Measurements from ENCODE around the gene C22orf42.
"Not testable (repeated sequence)": the region's sequence is repeated elsewhere in the genome, so short reads cannot be mapped to it uniquely, and the experiment has no call there.

Gene C22orf42

DNA sequence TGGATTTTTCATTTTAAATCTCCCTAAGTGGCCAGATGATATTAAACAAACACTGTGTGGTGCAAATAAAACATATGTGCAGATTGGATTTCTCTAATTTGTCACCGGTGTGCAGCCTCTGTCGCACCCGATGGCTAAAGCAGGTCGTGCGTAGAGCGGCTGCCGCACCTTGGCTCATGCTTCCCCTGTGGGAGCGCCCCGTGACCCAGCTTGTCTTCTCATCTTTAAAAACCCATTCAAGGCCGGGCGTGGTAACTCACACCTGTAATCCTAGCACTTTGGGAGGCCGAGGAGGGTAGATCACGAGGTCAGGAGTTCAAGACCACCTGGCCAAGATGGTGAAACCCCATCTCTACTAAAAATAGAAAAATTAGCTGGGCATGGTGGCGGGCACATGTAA lies 24.3 kb downstream of the C22orf42 start:
- not testable (repeated sequence) for DNase-seq (ENCODE audit: low read depth)

GRCh38 chr22:32132783-32133182 lies 26.3 kb downstream of the C22orf42 start:
- no peak for DNase-seq (ENCODE audit: low read depth)

GRCh38 chr22:32132126-32132525 lies 27.0 kb downstream of the C22orf42 start:
- DNase-seq (ENCODE audit: low read depth): no peak

GRCh38 chr22:32130464-32130863 lies 28.6 kb downstream of the C22orf42 start:
- no peak for DNase-seq (ENCODE audit: low read depth)

DNA sequence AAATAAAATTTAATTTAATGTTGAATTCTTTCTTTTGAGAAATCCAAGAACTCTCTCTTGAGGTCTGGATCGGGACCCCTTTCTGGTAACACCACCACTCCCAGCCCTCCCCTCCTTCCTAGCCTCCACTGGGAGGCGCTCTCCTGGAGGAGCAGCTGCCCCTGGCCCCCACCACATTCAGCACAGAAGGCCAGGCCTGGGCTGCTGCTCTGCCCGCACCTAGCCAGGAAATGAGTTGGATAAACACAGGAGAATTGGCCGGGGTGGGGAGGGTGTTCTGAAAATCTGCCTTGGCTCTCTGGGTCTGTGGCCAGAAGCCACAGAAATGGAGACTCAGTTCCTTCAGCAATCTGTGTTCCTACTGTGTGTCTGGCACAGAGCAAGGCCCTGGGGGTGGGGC lies 31.2 kb downstream of the C22orf42 start:
- no peak for DNase-seq (ENCODE audit: low read depth)

- no peak for DNase-seq (ENCODE audit: low read depth)
Observed at GRCh38 chr22:32123657-32124056, 35.4 kb downstream of the C22orf42 start.

DNA sequence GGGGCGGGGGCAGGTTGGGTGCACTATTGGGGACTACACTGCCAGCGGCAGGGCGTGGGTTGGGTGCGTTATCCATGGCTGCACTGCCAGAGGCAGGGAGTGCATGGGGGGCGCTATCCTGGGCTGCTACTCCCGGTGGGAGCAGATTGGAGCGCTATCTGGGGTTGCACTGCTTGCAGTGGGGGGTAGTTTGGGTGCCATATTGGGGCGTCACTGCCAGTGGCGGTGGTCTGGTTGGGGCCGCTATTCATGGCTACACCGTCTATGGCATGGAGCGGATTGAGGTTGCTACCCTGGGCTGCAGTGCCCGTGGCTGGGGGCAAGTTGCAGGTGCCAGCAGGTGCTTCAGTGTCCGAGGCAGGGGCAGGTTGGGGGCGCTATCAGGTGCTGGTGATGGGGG lies 36.2 kb downstream of the C22orf42 start:
- no peak for DNase-seq (ENCODE audit: low read depth)

GRCh38 chr22:32120603-32121002 lies 38.5 kb downstream of the C22orf42 start:
- no peak for DNase-seq (ENCODE audit: low read depth)

- no peak for DNase-seq (ENCODE audit: low read depth)
Observed at GRCh38 chr22:32119568-32120235, 39.4 kb downstream of the C22orf42 start.

- no peak for DNase-seq (ENCODE audit: low read depth)
Observed at GRCh38 chr22:32112380-32112779, 46.7 kb downstream of the C22orf42 start.

- DNase-seq (ENCODE audit: low read depth): no peak
Observed at GRCh38 chr22:32106930-32107329, 52.2 kb downstream of the C22orf42 start.

- DNase-seq (ENCODE audit: low read depth): no peak
Observed at GRCh38 chr22:32103658-32104315, 55.3 kb downstream of the C22orf42 start.

DNA sequence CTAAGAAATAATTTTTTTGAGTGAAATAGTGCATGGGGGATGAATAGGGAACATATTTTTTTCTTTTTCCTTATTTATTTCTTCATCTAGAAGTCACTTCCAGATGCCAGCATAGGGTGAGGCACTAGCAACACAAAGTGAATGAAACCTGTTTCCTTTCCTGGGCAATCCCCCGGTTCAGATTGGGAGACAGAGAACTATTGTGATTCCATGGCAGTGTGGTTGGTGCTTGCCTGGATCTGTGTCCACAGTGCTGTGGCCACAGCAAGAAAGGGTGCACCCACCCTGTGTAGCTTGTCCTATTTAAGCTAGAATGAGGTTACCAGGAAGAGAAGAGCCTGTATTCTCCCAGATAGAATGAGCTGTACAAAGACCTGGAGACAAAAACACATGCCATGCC lies 58.4 kb downstream of the C22orf42 start:
- DNase-seq (ENCODE audit: low read depth): no peak

Measured in activated T-helper 9 cell treated with anti-CD3 and anti-CD28 coated beads, Interleukin-2, amount 50 U/mL, for 16 hours (primary cell).